GM06990 (cell line): ENCODE data around the gene CTXN1.

Experiments
- DNase-seq: peaks from one replicate; pipeline ENCODE4 v3.0.0-alpha.2; 2011; ENCODE audit not compliant: insufficient read length; ENCODE audit errors: extremely low read depth
- H3K27me3 ChIP-seq: replicated peaks from 2 replicates; pipeline ENCODE4 v1.6.0; 2011; ENCODE audit warnings: low read length; ENCODE audit not compliant: control insufficient read depth, insufficient read depth
- H3K36me3 ChIP-seq: 2 replicates; pipeline ENCODE4 v1.5.1; 2011; ENCODE audit warnings: low read length; ENCODE audit not compliant: control insufficient read depth, insufficient read depth
- H3K4me3 ChIP-seq: replicated peaks from 2 replicates; pipeline ENCODE4 v1.5.1; 2011; ENCODE audit warnings: low read depth, mild to moderate bottlenecking, control low read depth, low read length
- CTCF ChIP-seq: IDR thresholded peaks from 2 replicates; pipeline ENCODE4 v1.5.1; 2011; ENCODE audit warnings: low read length, control low read depth, mild to moderate bottlenecking, inconsistent platforms; ENCODE audit not compliant: insufficient read depth, poor library complexity, severe bottlenecking

Gene CTXN1

GRCh38 chr19:7887408-7888144, 38.4 kb downstream of the CTXN1 start:
- no peaks in the 10 kb centered on the region for H3K36me3 ChIP-seq
- no peaks in the 10 kb centered on the region for H3K27me3 ChIP-seq
- TF ChIP-seq CTCF, result no peak
- DNase-seq, result no peak
- H3K4me3 ChIP-seq, result no peak overlapping the region

GRCh38 chr19:7885818-7886217, 40.1 kb downstream of the CTXN1 start:
- no peaks in the 10 kb centered on the region for H3K36me3 ChIP-seq
- TF ChIP-seq CTCF, result no peak
- DNase-seq, result no peak
- no peaks in the 10 kb centered on the region for H3K27me3 ChIP-seq
- no peak overlapping the region for H3K4me3 ChIP-seq

GRCh38 chr19:7883796-7884570, 42.0 kb downstream of the CTXN1 start:
- Histone ChIP-seq H3K36me3 (no peaks in the 10 kb centered on the region), H3K4me3 (no peak overlapping the region), H3K27me3 (no peaks in the 10 kb centered on the region)
- DNase-seq, result no peak
- TF ChIP-seq CTCF, result no peak

GRCh38 chr19:7883105-7883504, 42.8 kb downstream of the CTXN1 start:
- DNase-seq, result no peak
- TF ChIP-seq CTCF, result no peak
- H3K4me3 ChIP-seq, result no peak overlapping the region
- H3K27me3 ChIP-seq, result no peaks in the 10 kb centered on the region
- H3K36me3 ChIP-seq, result no peaks in the 10 kb centered on the region

GRCh38 chr19:7881910-7882309, 44.0 kb downstream of the CTXN1 start:
- TF ChIP-seq CTCF, result no peak
- no peaks in the 10 kb centered on the region for H3K36me3 ChIP-seq
- H3K4me3 ChIP-seq, result no peak overlapping the region
- H3K27me3 ChIP-seq, result no peaks in the 10 kb centered on the region
- no peak for DNase-seq
